Epithelial cell of esophagus (primary cell): ENCODE results near the gene SENP1.

Source experiments
- DNase-seq: peaks from one replicate; pipeline ENCODE4 v3.0.0; 2010; ENCODE audit warnings: low read depth
- H3K4me3 ChIP-seq: 2 replicates; pipeline ENCODE4 v1.5.1; 2011; ENCODE audit warnings: mild to moderate bottlenecking, low read length, control low read depth
- CTCF ChIP-seq: IDR thresholded peaks from 2 replicates; pipeline ENCODE4 v1.5.1; 2011; ENCODE audit warnings: low read depth, mild to moderate bottlenecking, low read length, control low read depth, inconsistent platforms; ENCODE audit not compliant: insufficient read depth; ENCODE audit errors: missing control alignments

SENP1 gene

GRCh38 chr12:48092611-48093010, 13.3 kb downstream of the SENP1 start:
- no peak for DNase-seq
- H3K4me3 ChIP-seq = no peak overlapping the region
- TF ChIP-seq CTCF = no peak

- no peak overlapping the region for H3K4me3 ChIP-seq
- TF ChIP-seq CTCF = no peak
- DNase-seq = no peak
Measured at GRCh38 chr12:48086327-48086726, 19.6 kb downstream of the SENP1 start.

- TF ChIP-seq CTCF = no peak
- H3K4me3 ChIP-seq = no peak overlapping the region
- DNase-seq = no peak
Measured at GRCh38 chr12:48084841-48085460, 20.9 kb downstream of the SENP1 start.

- TF ChIP-seq CTCF = peak; percentile 6
- H3K4me3 ChIP-seq = no peak overlapping the region
- DNase-seq = no peak
Measured at GRCh38 chr12:48084066-48084465, 21.8 kb downstream of the SENP1 start.

- no peak for TF ChIP-seq CTCF
- DNase-seq = no peak
Measured at GRCh38 chr12:48080821-48081220, 25.1 kb downstream of the SENP1 start.

GRCh38 chr12:48080285-48080684, 25.6 kb downstream of the SENP1 start:
- no peak for DNase-seq
- TF ChIP-seq CTCF = no peak
- H3K4me3 ChIP-seq = no peak overlapping the region

More at GRCh38 chr12:48080821-48081220, 25.1 kb downstream of the SENP1 start:
- no peak overlapping the region for H3K4me3 ChIP-seq

- H3K4me3 ChIP-seq = no peak overlapping the region
- no peak for TF ChIP-seq CTCF
- DNase-seq = peak; percentile 77
Measured at GRCh38 chr12:48078901-48079300, 27.0 kb downstream of the SENP1 start.
